Tibial nerve (tissue), 4 donors: ENCODE data around the gene SETDB2. TPM values are rescaled to one million over a fixed set of nuclear protein-coding genes. Genes with fewer than 3 reads are reported as not detected.

Source experiments
- DNase-seq, 2 donors: peaks; one replicate each; pipeline ENCODE4 v3.0.0-alpha.2; 2019; ENCODE audit warnings: low spot score in 2 of 2
- H3K27ac ChIP-seq, 4 donors: fragments of 200-600 bp; sonication (generic) in 3 of 4; one replicate each; pipeline ENCODE4 v1.5.1; 2017 to 2019; ENCODE audit warnings: mild to moderate bottlenecking in 1 of 4
- H3K27me3 ChIP-seq, 2 donors: fragments of 200-600 bp; sonication (generic) in 1 of 2; one replicate each; pipeline versions ENCODE4 v1.5.1 to v1.6.0; 2017 to 2019
- H3K36me3 ChIP-seq, 3 donors: fragments of 200-600 bp; sonication (generic); one replicate each; pipeline ENCODE4 v1.5.1; 2018 to 2019
- H3K4me1 ChIP-seq, 4 donors: fragments of 200-600 bp; sonication (generic) in 3 of 4; one replicate each; pipeline ENCODE4 v1.5.1; 2017 to 2019
- H3K4me3 ChIP-seq, 4 donors: fragments of 200-600 bp; sonication (generic) in 3 of 4; one replicate each; pipeline ENCODE4 v1.5.1; 2017 to 2019; ENCODE audit warnings: mild to moderate bottlenecking in 1 of 4, moderate library complexity in 1 of 4
- H3K9me3 ChIP-seq, 4 donors: fragments of 200-600 bp; sonication (generic) in 3 of 4; one replicate each; pipeline ENCODE4 v1.5.1; 2017 to 2019
- CTCF ChIP-seq, 5 experiments: fragments of 200-600 bp in 3 of 5; fragments of 450-650 bp in 2 of 5; sonication (generic) in 3 of 5; IDR thresholded peaks; one replicate each; pipeline ENCODE4 v1.5.1; 2016 to 2019; ENCODE audit warnings: antibody characterized with exemption in 5 of 5, mild to moderate bottlenecking in 3 of 5, moderate library complexity in 2 of 5
- EP300 ChIP-seq, 2 donors: sonication (generic); formaldehyde crosslinking; IDR thresholded peaks; one replicate each; pipeline ENCODE4 v1.6.1; 2017; ENCODE audit warnings: antibody characterized with exemption in 2 of 2, mild to moderate bottlenecking in 1 of 2
- POLR2A ChIP-seq, 2 donors: fragments of 450-650 bp; IDR thresholded peaks; one replicate each; pipeline ENCODE4 v1.6.1; 2017; ENCODE audit warnings: antibody characterized with exemption in 2 of 2, mild to moderate bottlenecking in 2 of 2, moderate library complexity in 2 of 2
- WGBS, 2 donors: methylation state at CpG; one replicate each; pipeline ENCODE4 v1.1.5; 2018; 5-methylcytosine and 5-hydroxymethylcytosine counted together
- total RNA-seq, 4 donors: library from RNA; depleted of rRNA; stranded (reverse); fragments of >200 nt; gene quantifications; one replicate each; pipeline ENCODE4 v1.1.0, GENCODE V29; 2016

SETDB2 gene
- total RNA-seq, 4 donors from 2014 or later = 9.2 to 16.5 (median 13.0) TPM

- H3K36me3 ChIP-seq = peaks cover 0 to 46% (median 7%) of the 10 kb centered on the region in 3 donors
- H3K27me3 ChIP-seq = no peaks in the 10 kb centered on the region
- 71 to 78% methylated on average over 2 of the region's 2 CpGs for WGBS, 2 donors
- DNase-seq = no peak
- H3K27ac ChIP-seq = no peak overlapping the region
- H3K4me3 ChIP-seq = no peak overlapping the region
- H3K9me3 ChIP-seq = no peaks in the 10 kb centered on the region
- TF ChIP-seq CTCF (IDR thresholded peaks at IDR 0.05) (no peak), EP300 (IDR thresholded peaks at IDR 0.05) (no peak), POLR2A (IDR thresholded peaks at IDR 0.05) (no peak)
- peaks cover 0 to 12% (median 3%) of the 10 kb centered on the region in 4 donors for H3K4me1 ChIP-seq
Observed at GRCh38 chr13:49512578-49512977, 68.5 kb downstream of the SETDB2 start.

DNA sequence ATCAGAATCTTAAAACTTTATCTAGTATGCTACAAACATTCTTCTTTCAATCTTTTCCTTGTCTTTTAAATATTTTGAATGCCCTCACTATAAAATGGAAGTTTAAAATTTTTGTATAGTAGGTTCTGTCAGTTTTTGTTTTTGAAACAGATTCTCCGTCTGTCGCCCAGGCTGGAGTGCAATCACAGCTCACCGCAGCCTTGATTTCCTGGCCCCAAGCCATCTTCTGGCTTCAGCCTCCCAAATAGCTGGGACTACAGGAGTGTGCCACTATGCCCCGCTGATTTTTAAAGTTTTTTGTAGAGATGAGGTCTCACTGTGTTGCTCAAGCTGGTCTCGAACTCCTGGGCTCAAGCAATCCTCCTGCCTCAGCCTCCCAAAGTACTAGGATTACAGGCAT is 72.4 kb downstream of the SETDB2 start:
- DNase-seq = no peak
- H3K27ac ChIP-seq = no peak overlapping the region
- H3K4me1 ChIP-seq = peaks cover 0 to 16% (median 3%) of the 10 kb centered on the region in 4 donors
- TF ChIP-seq CTCF (IDR thresholded peaks at IDR 0.05) = no peak
- TF ChIP-seq POLR2A (IDR thresholded peaks at IDR 0.05) = no peak
- no peak for TF ChIP-seq EP300 (IDR thresholded peaks at IDR 0.05)
- no peaks in the 10 kb centered on the region for H3K9me3 ChIP-seq
- WGBS, 2 donors = 68 to 82% methylated on average over 5 of the region's 5 CpGs
- peaks cover 0 to 64% (median 7%) of the 10 kb centered on the region in 3 donors for H3K36me3 ChIP-seq
- H3K27me3 ChIP-seq = no peaks in the 10 kb centered on the region
- H3K4me3 ChIP-seq = no peak overlapping the region

DNA sequence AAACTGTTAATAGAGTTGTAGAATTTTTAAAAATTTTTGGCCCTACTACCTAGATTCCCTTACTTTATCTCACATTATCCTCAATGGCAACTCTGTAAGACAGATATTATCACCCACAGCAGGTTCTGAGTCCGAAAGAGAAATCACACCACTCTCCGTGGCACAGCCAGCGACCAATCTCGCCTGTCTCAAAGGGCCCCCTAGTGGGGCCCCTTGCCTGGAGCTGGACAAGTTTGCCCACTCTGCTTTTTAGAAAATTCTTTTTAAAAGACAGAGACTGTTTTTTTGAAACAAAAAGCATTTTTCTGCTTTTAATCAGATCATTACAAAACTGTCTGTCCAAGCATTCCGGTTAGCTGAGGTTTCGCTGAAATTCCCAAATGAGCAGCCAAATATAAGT is 73.4 kb downstream of the SETDB2 start:
- H3K27me3 ChIP-seq = no peaks in the 10 kb centered on the region
- peaks cover 0 to 16% (median 3%) of the 10 kb centered on the region in 4 donors for H3K4me1 ChIP-seq
- TF ChIP-seq POLR2A (IDR thresholded peaks at IDR 0.05) (no peak), CTCF (IDR thresholded peaks at IDR 0.05) (peak; percentile 23 to 57 (median 44)), EP300 (IDR thresholded peaks at IDR 0.05) (no peak)
- H3K4me3 ChIP-seq = no peak overlapping the region
- peaks cover 0 to 74% (median 7%) of the 10 kb centered on the region in 3 donors for H3K36me3 ChIP-seq
- DNase-seq = no peak
- peak overlapping the region in 1 of 4 donors; percentile 30 for H3K27ac ChIP-seq
- 46 to 57% methylated on average over 6 of the region's 6 CpGs for WGBS, 2 donors
- H3K9me3 ChIP-seq = no peaks in the 10 kb centered on the region

DNA sequence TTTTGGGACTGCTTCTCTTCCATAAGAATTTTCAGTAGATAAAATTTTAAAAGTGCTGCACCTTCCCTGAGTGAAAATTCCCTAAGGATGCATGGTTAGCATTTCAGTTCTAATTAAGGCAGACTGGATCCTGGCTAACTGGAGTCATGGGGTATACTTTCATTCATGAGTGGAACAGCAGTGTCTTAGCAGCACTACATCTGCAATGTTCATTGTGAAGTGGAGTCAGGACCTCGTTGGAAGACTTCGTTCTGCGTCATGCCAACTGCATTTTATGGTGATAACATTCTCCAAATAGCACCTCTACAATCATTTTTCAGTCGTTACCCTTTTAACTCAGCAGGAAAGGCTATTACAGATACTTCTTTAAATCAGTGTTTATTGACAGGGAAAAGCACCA is 77.2 kb downstream of the SETDB2 start:
- Histone ChIP-seq H3K27ac (no peak overlapping the region), H3K4me3 (no peak overlapping the region)

DNA sequence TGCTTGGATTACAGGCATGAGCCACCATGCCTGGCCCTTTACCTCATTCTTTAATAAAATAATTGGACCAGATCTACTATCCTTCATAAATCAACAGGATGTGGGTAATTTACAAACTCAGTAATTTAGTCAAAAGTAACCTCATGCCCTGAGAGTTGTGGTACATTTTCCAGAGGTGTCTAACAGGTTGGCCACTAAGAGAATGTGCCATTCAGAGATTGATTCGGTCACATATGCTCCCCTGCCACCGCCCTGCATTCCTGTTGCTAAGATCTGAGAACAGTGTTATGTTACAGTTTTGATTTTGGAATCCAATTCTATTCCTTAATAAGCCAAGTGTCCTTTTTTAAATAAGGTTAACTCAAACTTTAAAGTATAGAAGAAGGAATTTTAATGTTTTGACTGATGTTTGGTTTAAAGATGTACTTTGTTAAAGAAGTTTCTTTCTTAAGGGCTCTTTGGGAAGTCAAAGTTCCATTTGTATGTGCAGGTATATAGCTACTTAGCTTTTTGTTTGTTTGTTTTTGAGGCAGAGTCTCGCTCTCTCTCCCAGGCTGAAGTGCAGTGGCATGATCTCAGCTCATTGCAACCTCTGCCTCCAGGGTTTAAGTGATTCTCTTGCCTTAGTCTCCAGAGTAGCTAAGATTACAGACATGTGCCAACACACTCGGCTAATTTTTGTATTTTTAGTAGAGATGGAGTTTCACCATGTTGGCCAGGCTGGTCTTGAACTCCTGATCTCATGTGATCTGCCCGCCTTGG is 80.8 kb downstream of the SETDB2 start:
- H3K27ac ChIP-seq = no peak overlapping the region
- DNase-seq = no peak
- H3K4me3 ChIP-seq = no peak overlapping the region
- H3K9me3 ChIP-seq = no peaks in the 10 kb centered on the region
- H3K4me1 ChIP-seq = no peaks in the 10 kb centered on the region
- TF ChIP-seq POLR2A (IDR thresholded peaks at IDR 0.05) (no peak), EP300 (IDR thresholded peaks at IDR 0.05) (no peak), CTCF (IDR thresholded peaks at IDR 0.05) (no peak)
- no peaks in the 10 kb centered on the region for H3K27me3 ChIP-seq
- peaks cover 0 to 86% (median 0%) of the 10 kb centered on the region in 3 donors for H3K36me3 ChIP-seq
- 89 to 91% methylated on average over 5 of the region's 5 CpGs for WGBS, 2 donors

More for the DNA sequence above, 77.2 kb downstream of the SETDB2 start:
- no peak for DNase-seq
- WGBS, 2 donors = 46 to 55% methylated on average over 4 of the region's 4 CpGs
- Histone ChIP-seq H3K36me3 (peaks cover 0 to 72% (median 0%) of the 10 kb centered on the region in 3 donors), H3K9me3 (no peaks in the 10 kb centered on the region), H3K27me3 (no peaks in the 10 kb centered on the region), H3K4me1 (peaks cover 0 to 16% (median 3%) of the 10 kb centered on the region in 4 donors)
- no peak for TF ChIP-seq EP300 (IDR thresholded peaks at IDR 0.05)
